Type B pancreatic cell (in vitro differentiated cells): Measurements from ENCODE around the gene DTNBP1. TPM values are rescaled to one million over a fixed set of nuclear protein-coding genes. Genes with fewer than 3 reads are reported as not detected.

Experiments
- DNase-seq: peaks from one replicate; pipeline ENCODE4 v3.0.0; 2021; ENCODE audit warnings: mixed read lengths; ENCODE audit not compliant: unreplicated experiment; ENCODE audit errors: extremely low spot score
- H3K27ac Mint-ChIP-seq: 2 replicates; pipeline ENCODE4 v1.8.0; 2021; ENCODE audit warnings: mild to moderate bottlenecking, mixed read lengths
- H3K27me3 Mint-ChIP-seq: 2 replicates; pipeline ENCODE4 v1.8.0; 2021; ENCODE audit warnings: mixed read lengths
- H3K36me3 Mint-ChIP-seq: 2 replicates; pipeline ENCODE4 v1.8.0; 2021; ENCODE audit warnings: mixed read lengths
- H3K4me1 Mint-ChIP-seq: one replicate; pipeline ENCODE4 v1.8.0; 2021; ENCODE audit warnings: mixed read lengths; ENCODE audit not compliant: unreplicated experiment
- H3K4me3 Mint-ChIP-seq: 2 replicates; pipeline ENCODE4 v1.8.0; 2021; ENCODE audit warnings: mild to moderate bottlenecking, mixed read lengths
- H3K9me3 Mint-ChIP-seq: 2 replicates; pipeline ENCODE4 v1.8.0; 2021; ENCODE audit warnings: mixed read lengths
- long read RNA-seq: library from polyadenylated mRNA; unstranded; transcript quantifications from one replicate; pipeline ENCODE4 v2.0.0, GENCODE V29; 2020
- total RNA-seq: library from RNA; stranded (reverse); gene quantifications from 2 replicates; pipeline ENCODE4 v1.2.1, GENCODE V29; 2021; ENCODE audit warnings: low replicate concordance
- TF ChIP-seq, protein P1 (sequence below): fragments of 200-600 bp; sonication (generic); conservative IDR thresholded peaks from 2 replicates; pipeline ENCODE4 v1.5.0; 2021; ENCODE audit warnings: antibody characterized with exemption, mild to moderate bottlenecking

Gene DTNBP1, protein sequence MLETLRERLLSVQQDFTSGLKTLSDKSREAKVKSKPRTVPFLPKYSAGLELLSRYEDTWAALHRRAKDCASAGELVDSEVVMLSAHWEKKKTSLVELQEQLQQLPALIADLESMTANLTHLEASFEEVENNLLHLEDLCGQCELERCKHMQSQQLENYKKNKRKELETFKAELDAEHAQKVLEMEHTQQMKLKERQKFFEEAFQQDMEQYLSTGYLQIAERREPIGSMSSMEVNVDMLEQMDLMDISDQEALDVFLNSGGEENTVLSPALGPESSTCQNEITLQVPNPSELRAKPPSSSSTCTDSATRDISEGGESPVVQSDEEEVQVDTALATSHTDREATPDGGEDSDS
- total RNA-seq, result 9.4 and 11.6 TPM in 2 replicates
- long read RNA-seq, partial matches to known transcripts, result 1 of 3 reads
- long read RNA-seq, other reads (novel, unspliced or antisense), result 0 of 3 reads

DNA sequence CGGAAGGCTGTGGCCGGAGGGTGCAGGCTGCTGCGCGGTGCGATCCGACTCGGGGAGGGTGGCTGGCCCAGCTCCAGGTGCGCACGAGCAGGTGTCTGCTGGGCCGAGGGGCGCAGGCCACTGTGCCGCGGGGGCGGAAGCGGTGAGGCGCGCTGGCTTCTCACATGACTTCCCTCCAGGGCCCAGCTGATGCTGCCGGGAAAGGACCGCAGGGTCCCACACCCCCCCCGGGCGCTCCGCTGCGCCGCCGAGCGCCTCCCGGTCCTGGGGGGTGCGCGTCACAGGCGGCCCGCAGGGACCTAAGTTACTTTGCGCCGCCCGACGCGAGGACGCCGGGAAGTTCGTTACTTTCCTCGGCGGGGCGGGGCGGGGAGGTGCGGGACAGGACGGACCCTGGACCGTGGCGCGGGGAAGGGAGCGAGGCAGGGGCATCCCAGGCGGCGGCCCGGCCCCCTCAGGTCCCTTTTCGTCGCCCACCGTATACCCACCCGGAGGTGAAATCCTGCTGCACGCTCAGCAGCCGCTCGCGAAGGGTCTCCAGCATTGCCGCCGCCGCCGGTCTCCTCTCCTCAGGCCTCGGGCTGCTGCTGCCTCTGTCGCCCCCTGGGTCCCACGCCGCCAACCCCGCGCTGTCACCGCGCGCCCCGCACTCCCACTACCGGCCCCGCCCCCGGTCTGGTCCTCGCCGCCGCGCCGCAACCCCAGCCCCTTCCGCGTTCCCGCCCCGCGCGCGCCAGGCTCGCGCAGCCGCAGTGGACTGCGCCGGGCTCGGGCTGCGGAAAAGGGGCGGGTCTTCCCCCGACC is at the start of gene DTNBP1:
Gene DTNBP1, minus strand, starts transcription at position 703 of the 804 bp plus-strand sequence. Its CDS starts 159 bp downstream, at position 544.
- Mint-ChIP-seq H3K4me3 (peak within 1 kb of the TSS; percentile 87), H3K27ac (peak within 1 kb of the TSS; percentile 47), H3K27me3 (peaks cover 12% of the 10 kb centered on the region), H3K4me1 (no peaks in the 10 kb centered on the region), H3K36me3 (peaks cover 5% of the 10 kb centered on the region), H3K9me3 (no peaks in the 10 kb centered on the region)
- peak; percentile 92 for DNase-seq
- TF ChIP-seq, protein P1, sequence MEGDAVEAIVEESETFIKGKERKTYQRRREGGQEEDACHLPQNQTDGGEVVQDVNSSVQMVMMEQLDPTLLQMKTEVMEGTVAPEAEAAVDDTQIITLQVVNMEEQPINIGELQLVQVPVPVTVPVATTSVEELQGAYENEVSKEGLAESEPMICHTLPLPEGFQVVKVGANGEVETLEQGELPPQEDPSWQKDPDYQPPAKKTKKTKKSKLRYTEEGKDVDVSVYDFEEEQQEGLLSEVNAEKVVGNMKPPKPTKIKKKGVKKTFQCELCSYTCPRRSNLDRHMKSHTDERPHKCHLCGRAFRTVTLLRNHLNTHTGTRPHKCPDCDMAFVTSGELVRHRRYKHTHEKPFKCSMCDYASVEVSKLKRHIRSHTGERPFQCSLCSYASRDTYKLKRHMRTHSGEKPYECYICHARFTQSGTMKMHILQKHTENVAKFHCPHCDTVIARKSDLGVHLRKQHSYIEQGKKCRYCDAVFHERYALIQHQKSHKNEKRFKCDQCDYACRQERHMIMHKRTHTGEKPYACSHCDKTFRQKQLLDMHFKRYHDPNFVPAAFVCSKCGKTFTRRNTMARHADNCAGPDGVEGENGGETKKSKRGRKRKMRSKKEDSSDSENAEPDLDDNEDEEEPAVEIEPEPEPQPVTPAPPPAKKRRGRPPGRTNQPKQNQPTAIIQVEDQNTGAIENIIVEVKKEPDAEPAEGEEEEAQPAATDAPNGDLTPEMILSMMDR, result peak; percentile 22

DNA sequence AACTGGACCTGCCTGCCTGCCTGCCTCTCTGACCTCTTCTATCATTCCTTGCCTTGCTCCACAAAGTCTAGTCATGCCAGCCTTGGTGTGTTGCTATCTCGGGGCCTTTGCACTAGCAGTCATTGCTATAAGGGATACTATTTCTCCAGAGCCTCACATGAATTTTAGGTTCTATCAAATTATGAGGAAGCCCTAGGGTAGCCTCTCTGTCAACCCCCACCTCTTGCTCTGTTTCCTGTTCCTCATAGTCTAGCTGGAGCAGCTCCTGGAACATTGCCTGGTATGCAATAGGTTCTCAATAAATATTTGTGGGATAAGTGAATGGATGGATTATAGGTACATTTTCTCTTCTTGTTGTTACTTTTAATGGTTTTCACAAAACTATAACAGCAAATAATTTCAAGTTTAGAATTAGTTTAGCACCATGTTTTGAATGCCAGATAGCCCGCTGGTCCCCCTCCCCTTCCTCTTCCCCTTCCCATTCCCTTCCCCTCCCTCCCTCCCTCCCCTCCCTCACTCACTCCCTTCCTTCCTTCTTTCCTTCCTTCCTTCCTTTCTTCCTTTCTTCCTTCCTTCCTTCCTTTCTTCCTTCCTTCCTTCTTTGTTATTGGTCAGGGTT is 46.9 kb upstream of the DTNBP1 start:
- no peaks in the 10 kb centered on the region for H3K9me3 Mint-ChIP-seq
- H3K4me1 Mint-ChIP-seq, result peaks cover 12% of the 10 kb centered on the region
- DNase-seq, result no peak
- peaks cover 6% of the 10 kb centered on the region for H3K27me3 Mint-ChIP-seq
- H3K27ac Mint-ChIP-seq, result no peak overlapping the region
- no peak overlapping the region for H3K4me3 Mint-ChIP-seq
- TF ChIP-seq, protein P1, result no peak
- H3K36me3 Mint-ChIP-seq, result no peaks in the 10 kb centered on the region

DNA sequence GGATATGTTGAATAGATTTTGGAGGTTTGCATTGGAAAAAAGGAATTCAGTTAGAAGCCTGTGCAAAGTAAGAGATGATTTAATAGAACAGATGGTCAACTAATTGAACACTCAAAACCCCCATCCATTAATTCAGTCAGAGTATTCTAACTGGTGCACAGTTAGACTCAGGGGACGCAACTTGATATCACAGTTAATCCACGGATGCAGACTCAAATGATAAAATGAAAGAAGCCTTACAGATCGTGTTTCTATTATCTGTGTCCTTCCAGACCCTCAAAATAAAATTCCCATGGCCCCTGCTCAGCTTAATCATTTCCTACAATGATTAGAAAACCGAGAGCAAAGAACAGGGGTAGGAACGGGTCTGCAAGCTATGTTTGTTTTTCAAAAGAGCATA is 45.4 kb upstream of the DTNBP1 start:
- peaks cover 3% of the 10 kb centered on the region for H3K27me3 Mint-ChIP-seq
- no peak overlapping the region for H3K27ac Mint-ChIP-seq
- no peaks in the 10 kb centered on the region for H3K36me3 Mint-ChIP-seq
- no peak for DNase-seq
- TF ChIP-seq, protein P1, result no peak
- peaks cover 12% of the 10 kb centered on the region for H3K4me1 Mint-ChIP-seq
- no peak overlapping the region for H3K4me3 Mint-ChIP-seq
- H3K9me3 Mint-ChIP-seq, result peaks cover 7% of the 10 kb centered on the region

DNA sequence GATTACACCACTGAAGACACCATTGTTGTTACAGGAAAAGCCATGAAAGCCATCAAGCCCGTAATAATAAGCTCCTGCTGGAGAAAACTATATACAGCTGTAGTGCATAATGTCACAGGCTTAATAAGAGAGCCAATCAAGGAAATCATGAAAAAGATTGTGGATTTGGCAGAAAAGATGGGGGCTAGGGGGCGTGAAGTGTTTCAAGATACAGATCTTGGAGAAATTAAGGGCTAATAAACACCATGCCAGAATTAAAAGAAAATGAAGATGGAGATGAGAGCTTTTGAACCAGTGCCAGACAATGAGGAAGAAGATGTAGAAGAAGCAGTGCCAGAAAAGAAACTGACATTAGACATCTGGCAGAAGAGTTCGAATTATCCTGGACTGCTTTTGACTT is 43.2 kb upstream of the DTNBP1 start:
- H3K27me3 Mint-ChIP-seq, result peaks cover 6% of the 10 kb centered on the region
- peaks cover 12% of the 10 kb centered on the region for H3K4me1 Mint-ChIP-seq
- H3K27ac Mint-ChIP-seq, result no peak overlapping the region
- H3K9me3 Mint-ChIP-seq, result peaks cover 7% of the 10 kb centered on the region
- no peaks in the 10 kb centered on the region for H3K36me3 Mint-ChIP-seq
- DNase-seq, result no peak
- TF ChIP-seq, protein P1, result no peak
- no peak overlapping the region for H3K4me3 Mint-ChIP-seq

DNA sequence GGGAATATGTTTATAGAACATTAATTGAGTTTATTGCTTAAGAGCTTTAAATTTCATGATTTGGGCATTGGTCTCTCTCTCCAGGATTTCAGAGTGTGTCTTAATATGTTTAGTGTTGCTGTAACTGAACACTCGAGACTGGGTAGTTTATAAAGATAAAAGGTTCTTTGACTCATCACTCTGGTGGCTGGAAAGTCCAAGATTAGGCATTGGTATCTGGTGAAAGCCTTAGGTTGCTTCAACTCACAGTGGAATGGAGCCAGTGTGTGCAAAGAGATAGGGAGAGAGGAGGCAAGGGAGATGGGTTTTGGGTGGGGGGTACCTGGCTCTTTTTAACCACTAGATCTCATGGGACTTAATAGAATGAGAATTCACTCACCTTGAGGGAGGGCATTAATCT is 35.6 kb upstream of the DTNBP1 start:
- Mint-ChIP-seq H3K9me3 (peaks cover 2% of the 10 kb centered on the region), H3K36me3 (no peaks in the 10 kb centered on the region)
- TF ChIP-seq, protein P1, result no peak

More for the DNA sequence above, 35.6 kb upstream of the DTNBP1 start:
- Mint-ChIP-seq H3K4me1 (no peaks in the 10 kb centered on the region), H3K4me3 (no peak overlapping the region), H3K27me3 (peaks cover 3% of the 10 kb centered on the region), H3K27ac (no peak overlapping the region)
- DNase-seq, result no peak
